Measurements from ENCODE around the gene SVOP.

GRCh38 chr12:108862588-108862959 is 158.3 kb downstream of the SVOP start:
- TF ChIP-seq CTCF (IDR thresholded peaks at IDR 0.05) (no peak), POLR2A (IDR thresholded peaks at IDR 0.05) (no peak), EP300 (IDR thresholded peaks at IDR 0.05) (no peak), POLR2AphosphoS5 (IDR thresholded peaks at IDR 0.05) (no peak)
